HCT116 (cell line): ENCODE data around the gene BICDL2. TPM values are rescaled to one million over a fixed set of nuclear protein-coding genes. Genes with fewer than 3 reads are reported as not detected.

ENCODE experiments used
- ATAC-seq: fragments of 200-7000 bp; cut with Tn5 transposase; 2 replicates; pipeline ENCODE4 v1.9.1; 2020; ENCODE audit warnings: mild to moderate bottlenecking, moderate library complexity
- BruUV-seq: library from RNA; stranded (reverse); fragments of 400-500 nt; replicated peaks from 2 replicates; lab custom pipeline; 2021; lab: Mats Ljungman, UMichigan
- CTCF ChIA-PET: fragments of 300-600 bp; sonication (Branson Sonifier 250); formaldehyde crosslinking; loops from one replicate; lab custom pipeline; 2021; ENCODE audit warnings: antibody characterized with exemption; lab: Charles Lee
- POLR2A ChIA-PET: fragments of 300-600, 350-600 bp; sonication (Branson Sonifier 250); formaldehyde crosslinking; loops from one replicate; lab custom pipeline; 2021; ENCODE audit warnings: antibody characterized with exemption; lab: Charles Lee
- RAD21 ChIA-PET, 2 experiments: fragments of 300-600 bp; sonication (Branson Sonifier 250); formaldehyde crosslinking; loops; one replicate each; lab custom pipeline; 2023; ENCODE audit warnings: low total read pairs in 2 of 2; ENCODE audit not compliant: uncharacterized antibody in 2 of 2, unreplicated experiment in 2 of 2, low non-redundant PET in 1 of 2; lab: Charles Lee
- DNase-seq: peaks from one replicate; pipeline ENCODE4 v3.0.0-alpha.2; 2010; ENCODE audit warnings: low read depth, low spot score
- H2AFZ ChIP-seq: fragments of 200-600 bp; shearing (Covaris generic), sonication (generic); 2 replicates; pipeline ENCODE4 v1.6.1; 2017; ENCODE audit warnings: low read depth, mixed run types, mixed read lengths, antibody characterized with exemption, low read length; ENCODE audit not compliant: poor library complexity, severe bottlenecking
- H3K27ac ChIP-seq: 2 replicates; pipeline ENCODE4 v1.5.1; 2012; ENCODE audit warnings: low read depth, low read length
- H3K27me3 ChIP-seq: fragments of 200-600 bp; sonication (generic); 2 replicates; pipeline ENCODE4 v1.6.1; 2016; ENCODE audit warnings: mixed run types, low read length, mixed read lengths; ENCODE audit not compliant: insufficient read depth
- H3K36me3 ChIP-seq, 2 experiments: fragments of 200-500 bp in 1 of 2; fragments of 200-600 bp in 1 of 2; sonication (Bioruptor generic) in 1 of 2; sonication (generic) in 1 of 2; 2 replicates each; pipeline versions ENCODE4 v1.5.1 to v1.6.1; 2014 to 2016; ENCODE audit warnings: low read length in 2 of 2, inconsistent platforms in 1 of 2, mixed read lengths in 1 of 2, mixed run types in 1 of 2; ENCODE audit not compliant: insufficient read depth in 2 of 2, control insufficient read depth in 1 of 2
- H3K4me1 ChIP-seq, 2 experiments: fragments of 200-600 bp in 1 of 2; sonication (generic) in 1 of 2; 2 replicates each; pipeline versions ENCODE4 v1.5.1 to v1.6.1; 2012 to 2017; ENCODE audit warnings: low read length in 2 of 2, inconsistent platforms in 1 of 2, mild to moderate bottlenecking in 1 of 2, mixed read lengths in 1 of 2, mixed run types in 1 of 2, moderate library complexity in 1 of 2; ENCODE audit not compliant: insufficient read depth in 2 of 2, control insufficient read depth in 1 of 2
- H3K4me2 ChIP-seq: fragments of 200-600 bp; sonication (generic); 2 replicates; pipeline ENCODE4 v1.6.1; 2017; ENCODE audit warnings: mixed run types, low read length, mixed read lengths
- H3K4me3 ChIP-seq, 2 experiments: fragments of 200-600 bp in 1 of 2; sonication (generic) in 1 of 2; replicated peaks in 1 of 2; 2 replicates each; pipeline ENCODE4 v1.5.1; 2011 to 2016; ENCODE audit warnings: low read length in 2 of 2, control low read depth in 1 of 2, low read depth in 1 of 2, mild to moderate bottlenecking in 1 of 2, mixed read lengths in 1 of 2, mixed run types in 1 of 2
- H3K79me2 ChIP-seq: fragments of 200-600 bp; sonication (generic); 2 replicates; pipeline ENCODE4 v1.6.1; 2017; ENCODE audit warnings: mild to moderate bottlenecking, mixed run types, low read length, moderate library complexity, mixed read lengths; ENCODE audit not compliant: insufficient read depth
- H3K9ac ChIP-seq: fragments of 200-600 bp; sonication (generic); 2 replicates; pipeline ENCODE4 v1.6.1; 2016; ENCODE audit warnings: low read length, mixed read lengths
- H3K9me2 ChIP-seq: fragments of 200-600 bp; sonication (generic), shearing (Covaris generic); 2 replicates; pipeline ENCODE4 v1.6.1; 2017; ENCODE audit warnings: mixed run types, mild to moderate bottlenecking, moderate library complexity; ENCODE audit not compliant: insufficient read depth
- H3K9me3 ChIP-seq, 2 experiments: fragments of 200-500 bp in 1 of 2; fragments of 200-600 bp in 1 of 2; sonication (Bioruptor generic) in 1 of 2; sonication (generic) in 1 of 2; 2 replicates each; pipeline ENCODE4 v1.6.1; 2014 to 2017; ENCODE audit warnings: low read length in 2 of 2, mixed read lengths in 2 of 2, inconsistent platforms in 1 of 2, low read depth in 1 of 2, mild to moderate bottlenecking in 1 of 2, mixed run types in 1 of 2, moderate library complexity in 1 of 2; ENCODE audit not compliant: control insufficient read depth in 1 of 2, insufficient read depth in 1 of 2
- H4K20me1 ChIP-seq: fragments of 200-600 bp; sonication (generic), shearing (Covaris generic); 2 replicates; pipeline ENCODE4 v1.6.1; 2017; ENCODE audit warnings: mixed run types, mild to moderate bottlenecking, moderate library complexity; ENCODE audit not compliant: insufficient read depth
- CEBPB ChIP-seq: IDR thresholded peaks from 2 replicates; pipeline ENCODE4 v1.6.1; 2012; ENCODE audit warnings: low read depth
- MAX ChIP-seq: IDR thresholded peaks from 2 replicates; pipeline ENCODE4 v1.6.1; 2012
- POLR2A ChIP-seq: IDR thresholded peaks from 2 replicates; pipeline ENCODE4 v1.7.0; 2011; ENCODE audit warnings: borderline replicate concordance; ENCODE audit not compliant: insufficient read depth, insufficient read length; ENCODE audit errors: extremely low read depth
- POLR2AphosphoS5 ChIP-seq: IDR thresholded peaks from 2 replicates; pipeline ENCODE4 v1.6.1; 2011; ENCODE audit warnings: mild to moderate bottlenecking, low read depth, low read length, moderate library complexity
- TCF7L2 ChIP-seq: IDR thresholded peaks from 2 replicates; pipeline ENCODE4 v1.7.0; 2011; ENCODE audit warnings: borderline replicate concordance, inconsistent platforms; ENCODE audit not compliant: insufficient read depth, insufficient read length; ENCODE audit errors: extremely low read depth
- YY1 ChIP-seq: IDR thresholded peaks from 2 replicates; pipeline ENCODE4 v1.6.1; 2011; ENCODE audit warnings: low read length, low read depth, moderate library complexity, mild to moderate bottlenecking; ENCODE audit not compliant: insufficient replicate concordance; ENCODE audit errors: extremely low read depth
- ZBTB33 ChIP-seq: IDR thresholded peaks from 2 replicates; pipeline ENCODE4 v1.6.1; 2011; ENCODE audit warnings: mild to moderate bottlenecking, low read length, moderate library complexity; ENCODE audit not compliant: insufficient replicate concordance; ENCODE audit errors: extremely low read depth
- ZFX ChIP-seq: fragments of 450-650 bp; IDR thresholded peaks from 2 replicates; pipeline ENCODE4 v1.6.1; 2017
- intact Hi-C: fragments of 100-400 bp; cut with micrococcal nuclease; formaldehyde crosslinking; loops from 2 replicates; pipeline ENCODE4 v1.10.0; 2022
- total RNA-seq: library from RNA; stranded (reverse); gene quantifications from one replicate; pipeline ENCODE4 v1.2.1, GENCODE V29; 2021; ENCODE audit not compliant: unreplicated experiment

BICDL2 gene
- total RNA-seq, 1 experiment from 2014 or later: 21.3 TPM

DNA sequence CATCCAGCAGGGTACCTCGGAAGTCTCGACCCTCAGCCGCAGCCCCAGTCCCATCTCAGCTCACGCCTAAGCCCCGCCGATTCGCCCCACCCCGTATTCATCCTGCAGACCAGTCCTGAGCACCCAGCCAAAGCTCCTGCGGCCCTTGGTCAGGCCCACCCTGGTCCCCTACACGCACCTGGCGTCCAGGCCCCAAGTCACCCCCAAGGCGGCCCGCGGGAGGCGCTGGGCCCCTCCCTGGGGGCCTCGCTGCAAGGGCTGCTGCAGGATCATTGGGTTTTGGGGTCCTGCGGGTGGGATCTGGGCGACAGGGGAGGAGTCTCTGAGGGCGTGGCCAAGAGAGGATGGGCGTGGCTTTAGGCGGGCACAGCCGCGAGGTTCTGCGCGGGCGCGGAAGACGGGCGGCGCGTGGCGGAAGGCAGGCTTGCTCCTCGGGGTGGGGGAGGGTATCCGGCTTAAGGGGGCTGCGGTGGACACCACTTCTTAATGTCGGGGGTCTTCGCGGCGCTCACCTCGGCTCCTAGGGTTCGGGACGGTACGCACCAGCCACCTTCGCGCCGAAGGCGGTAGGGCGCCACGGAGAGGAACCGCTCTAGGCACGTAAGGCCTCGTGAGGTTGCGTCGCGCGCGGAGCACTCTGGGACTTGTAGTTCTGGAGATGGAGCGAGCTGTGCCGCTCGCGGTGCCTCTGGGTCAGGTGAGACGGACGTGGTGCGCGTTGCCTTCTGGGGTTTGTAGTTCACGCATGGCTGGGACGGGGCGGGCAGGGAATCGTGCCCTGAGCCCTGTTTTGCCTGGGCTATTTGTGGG lies 12.9 kb downstream of the BICDL2 start, which contains the start of the genes HCFC1R1 and THOC6:
Gene HCFC1R1, minus strand, starts transcription at position 274 of the 810 bp plus-strand sequence. Its CDS starts 1 bp downstream, at position 273.
Gene THOC6, plus strand, starts transcription at position 367 of the 810 bp plus-strand sequence. Its CDS starts 292 bp downstream, at position 659.
- H3K36me3 ChIP-seq: peaks cover 8 to 32% of the 10 kb centered on the region in 2 experiments; a peak in 2 of 4 replicates
- TF ChIP-seq YY1 (peak; percentile 62), ZBTB33 (peak; percentile 89), ZFX (peak; percentile 32; the same call in 1 of the 2 replicates), MAX (no peak), TCF7L2 (peak; percentile 16), POLR2AphosphoS5 (peak; percentile 80), POLR2A (peak; percentile 61), CEBPB (no peak)
- TF ChIP-seq, all 23 proteins: peak for 6
- Histone ChIP-seq H3K4me3 (peak within 1 kb of the TSS; percentile 94 to 95), H3K9ac (peak within 1 kb of the TSS; percentile 99), H3K4me2 (peak within 1 kb of the TSS; percentile 86), H3K79me2 (peaks cover 26% of the 10 kb centered on the region; the same call in 1 of the 2 replicates), H3K27me3 (no peaks in the 10 kb centered on the region), H4K20me1 (no peaks in the 10 kb centered on the region), H3K4me1 (peaks cover 22 to 64% of the 10 kb centered on the region in 2 experiments), H3K9me2 (no peaks in the 10 kb centered on the region), H2AFZ (no peak within 1 kb of the TSS), H3K9me3 (no peaks in the 10 kb centered on the region), H3K27ac (peak within 1 kb of the TSS; percentile 100)
- intact Hi-C loops: loop anchor here (2.0 to 5.0 kb wide), 3 partner anchors 19 to 867 kb away; partner anchors contain the start of genes PKMYT1 and TRAF7
- ATAC-seq (peak; percentile 52), DNase-seq (peak; percentile 98)
- POLR2A ChIA-PET: interaction anchor here (0.9 to 8.2 kb wide), 10 partner anchors 7 to 868 kb away, joined by 3 to 188 read pairs (median 6); partner anchors contain the start of genes KREMEN2, TRAF7 and ZNF213
- BruUV-seq: no TSS peak
- CTCF ChIA-PET: interaction anchor here (0.9 to 6.1 kb wide), 6 partner anchors 8 to 20 kb away, joined by 3 to 39 read pairs (median 4); partner anchors contain the start of gene CLDN9
- RAD21 ChIA-PET: interaction anchor here in 1 of 2 experiments (1.0 kb wide), 1 partner anchor 20 kb away, joined by 3 read pairs; no protein-coding TSS in a partner anchor
